ENCODE results near the gene MYL9. TPM values are rescaled to one million over a fixed set of nuclear protein-coding genes. Genes with fewer than 3 reads are reported as not detected.

Gene MYL9
- total RNA-seq, 4 donors from 2014 or later: 7.3 to 59.4 (median 20.8) TPM

DNA sequence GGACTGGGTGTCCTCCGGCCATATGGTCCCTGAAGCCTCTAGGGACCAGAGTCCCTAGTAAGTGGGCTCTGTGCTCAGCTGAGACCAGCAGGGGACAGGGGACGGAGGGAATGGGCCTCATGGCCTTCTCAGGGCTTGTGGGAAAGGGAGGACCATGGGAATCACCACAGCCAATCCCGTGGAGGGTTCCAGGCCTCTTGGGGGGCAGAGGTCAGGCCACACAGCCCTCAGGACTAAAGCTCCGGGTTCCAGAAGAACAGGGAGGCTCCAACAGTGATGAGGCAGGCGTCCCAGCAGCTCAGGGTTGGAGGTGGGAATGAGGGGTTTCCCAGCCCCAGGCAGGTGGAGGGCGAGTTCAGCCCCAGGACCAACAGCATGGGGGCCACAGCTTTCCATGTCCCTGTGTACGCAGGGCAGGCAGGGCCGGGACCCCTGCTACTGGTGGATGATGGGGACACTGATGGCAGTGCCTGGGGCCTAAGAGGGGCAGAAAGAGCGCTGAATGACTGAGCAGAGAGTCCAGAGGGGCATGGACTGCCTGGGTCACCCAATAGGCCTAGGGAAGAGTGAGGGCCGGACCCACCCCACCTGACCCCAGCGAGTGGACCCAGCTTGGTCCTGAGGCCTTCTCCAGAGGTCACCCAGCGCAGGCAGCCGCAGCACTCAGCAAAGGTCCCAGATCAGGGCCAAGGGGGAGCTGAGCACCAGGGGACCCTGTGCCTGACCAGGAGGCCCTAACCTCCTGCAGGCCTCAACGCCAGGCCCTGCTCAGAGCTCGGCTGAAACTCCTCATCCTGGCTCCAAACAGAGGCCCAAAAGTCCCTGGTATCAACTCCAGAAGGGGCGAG is 8.8 kb downstream of the MYL9 start:
- no peaks in the 10 kb centered on the region for H3K9me3 ChIP-seq
- DNase-seq (no peak), ATAC-seq (peak in 1 of 2 donors; percentile 11)
- H3K36me3 ChIP-seq: peaks cover 0 to 4% of the 10 kb centered on the region in 2 donors
- H3K27me3 ChIP-seq: no peaks in the 10 kb centered on the region
- H3K4me3 ChIP-seq: no peak overlapping the region
- no peaks in the 10 kb centered on the region for H3K4me1 ChIP-seq
- intact Hi-C loops (cut with DNase I; ENCODE audit: low total_unique reads) (loop anchor here (10.0 kb wide), 1 partner anchor 335 kb away; no protein-coding TSS in a partner anchor), in situ Hi-C loops (cut with MboI; ENCODE audit: low sequenced_read_pairs in 4 of 4) (loop anchor here in 1 of 4 donors (10.0 kb wide), 1 partner anchor 55 kb away; the partner anchor contains the start of gene RAB5IF)
- peak overlapping the region; percentile 29 to 54 (median 48) for H3K27ac ChIP-seq
- TF ChIP-seq POLR2A (IDR thresholded peaks at IDR 0.05): no peak
- TF ChIP-seq, protein P1, sequence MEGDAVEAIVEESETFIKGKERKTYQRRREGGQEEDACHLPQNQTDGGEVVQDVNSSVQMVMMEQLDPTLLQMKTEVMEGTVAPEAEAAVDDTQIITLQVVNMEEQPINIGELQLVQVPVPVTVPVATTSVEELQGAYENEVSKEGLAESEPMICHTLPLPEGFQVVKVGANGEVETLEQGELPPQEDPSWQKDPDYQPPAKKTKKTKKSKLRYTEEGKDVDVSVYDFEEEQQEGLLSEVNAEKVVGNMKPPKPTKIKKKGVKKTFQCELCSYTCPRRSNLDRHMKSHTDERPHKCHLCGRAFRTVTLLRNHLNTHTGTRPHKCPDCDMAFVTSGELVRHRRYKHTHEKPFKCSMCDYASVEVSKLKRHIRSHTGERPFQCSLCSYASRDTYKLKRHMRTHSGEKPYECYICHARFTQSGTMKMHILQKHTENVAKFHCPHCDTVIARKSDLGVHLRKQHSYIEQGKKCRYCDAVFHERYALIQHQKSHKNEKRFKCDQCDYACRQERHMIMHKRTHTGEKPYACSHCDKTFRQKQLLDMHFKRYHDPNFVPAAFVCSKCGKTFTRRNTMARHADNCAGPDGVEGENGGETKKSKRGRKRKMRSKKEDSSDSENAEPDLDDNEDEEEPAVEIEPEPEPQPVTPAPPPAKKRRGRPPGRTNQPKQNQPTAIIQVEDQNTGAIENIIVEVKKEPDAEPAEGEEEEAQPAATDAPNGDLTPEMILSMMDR (IDR thresholded peaks at IDR 0.05 in 4 of 5, conservative IDR thresholded peaks at IDR 0.05 in 1 of 5): no peak

DNA sequence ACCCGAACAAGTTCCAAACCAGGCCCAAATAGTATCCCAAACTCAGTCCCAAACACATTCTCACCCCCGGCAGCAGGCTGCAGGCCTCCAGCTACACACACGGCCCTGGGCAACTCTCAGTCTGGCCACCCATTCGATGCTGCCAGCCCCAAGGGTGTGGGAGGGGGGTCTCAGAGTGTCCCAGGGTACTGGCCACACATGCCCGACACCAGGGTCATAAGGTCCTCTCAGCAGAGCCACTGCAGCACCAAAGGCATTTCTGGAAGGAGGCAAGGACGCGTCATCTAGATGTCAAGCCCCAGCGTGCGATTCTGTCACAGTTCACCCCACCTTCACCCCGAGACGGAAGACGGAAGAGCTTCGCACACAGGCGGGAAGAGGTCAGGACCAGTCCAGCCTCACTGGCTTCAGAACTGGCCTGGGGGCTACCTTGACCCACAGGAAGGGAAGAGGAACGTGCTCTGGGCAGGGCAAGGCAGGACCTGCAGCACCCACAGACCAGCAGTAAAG is 9.5 kb downstream of the MYL9 start:
- DNase-seq (no peak), ATAC-seq (no peak)
- Histone ChIP-seq H3K27me3 (no peaks in the 10 kb centered on the region), H3K4me1 (no peaks in the 10 kb centered on the region), H3K27ac (peak overlapping the region; percentile 29 to 54 (median 48)), H3K9me3 (no peaks in the 10 kb centered on the region), H3K4me3 (no peak overlapping the region), H3K36me3 (peaks cover 0 to 4% of the 10 kb centered on the region in 2 donors)
- TF ChIP-seq, protein P1 (IDR thresholded peaks at IDR 0.05 in 4 of 5, conservative IDR thresholded peaks at IDR 0.05 in 1 of 5): no peak
- TF ChIP-seq POLR2A (IDR thresholded peaks at IDR 0.05): no peak
- intact Hi-C loops (cut with DNase I; ENCODE audit: low total_unique reads): loop anchor here (10.0 kb wide), 1 partner anchor 334 kb away; no protein-coding TSS in a partner anchor
- in situ Hi-C loops (cut with MboI; ENCODE audit: low sequenced_read_pairs in 4 of 4): loop anchor here in 1 of 4 donors (10.0 kb wide), 1 partner anchor 54 kb away; the partner anchor contains the start of gene RAB5IF

DNA sequence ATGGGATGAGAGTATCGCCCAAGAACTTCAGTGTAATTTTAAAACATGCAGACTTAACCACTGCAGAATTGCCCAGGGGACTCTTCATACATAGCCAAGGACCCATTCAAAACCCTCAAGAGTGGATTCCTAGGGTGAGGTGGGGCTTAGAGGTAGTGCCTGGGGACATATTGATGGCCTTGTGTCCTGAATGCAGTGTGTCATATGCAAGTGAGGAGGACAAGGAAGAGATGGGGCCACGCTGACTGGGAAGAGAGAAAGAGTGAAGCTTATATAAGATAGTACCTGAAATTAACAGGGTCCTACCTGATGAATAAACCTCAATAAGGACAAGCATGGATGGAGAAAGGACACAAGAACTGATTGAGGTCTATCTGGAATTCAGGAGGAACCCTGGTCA is 13.9 kb downstream of the MYL9 start:
- in situ Hi-C loops (cut with MboI; ENCODE audit: low sequenced_read_pairs in 4 of 4): loop anchor here in 1 of 4 donors (10.0 kb wide), 1 partner anchor 50 kb away; the partner anchor contains the start of gene RAB5IF
- H3K36me3 ChIP-seq: no peaks in the 10 kb centered on the region
- DNase-seq (no peak), ATAC-seq (no peak)
- H3K27ac ChIP-seq: no peak overlapping the region
- no peaks in the 10 kb centered on the region for H3K9me3 ChIP-seq
- no peak overlapping the region for H3K4me3 ChIP-seq
- intact Hi-C loops (cut with DNase I; ENCODE audit: low total_unique reads): loop anchor here (5.0 to 10.0 kb wide), 2 partner anchors 37 to 330 kb away; no protein-coding TSS in a partner anchor
- no peak for TF ChIP-seq POLR2A (IDR thresholded peaks at IDR 0.05)
- TF ChIP-seq, protein P1 (IDR thresholded peaks at IDR 0.05 in 4 of 5, conservative IDR thresholded peaks at IDR 0.05 in 1 of 5): no peak
- no peaks in the 10 kb centered on the region for H3K27me3 ChIP-seq
- H3K4me1 ChIP-seq: no peaks in the 10 kb centered on the region

DNA sequence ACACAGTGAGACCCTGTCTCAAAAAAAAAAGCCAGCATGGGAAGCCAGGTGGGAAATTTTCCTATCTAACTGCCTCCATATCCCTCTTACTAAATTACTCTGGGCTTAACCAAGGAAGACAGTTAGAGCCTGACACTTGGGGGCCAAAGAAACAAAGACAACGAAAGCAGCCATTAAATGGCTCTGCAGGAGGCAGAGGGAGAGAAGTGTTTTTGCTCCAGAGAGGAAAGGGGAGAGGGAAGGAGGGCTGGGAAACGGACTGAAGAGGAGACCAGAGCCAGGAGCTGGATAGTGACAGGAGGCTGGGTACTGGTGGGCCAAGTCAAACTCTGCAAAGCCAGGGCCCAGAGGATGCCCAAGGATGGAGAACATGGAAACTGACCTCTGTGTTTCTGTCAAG is 21.4 kb downstream of the MYL9 start:
- Histone ChIP-seq H3K36me3 (no peaks in the 10 kb centered on the region), H3K27ac (no peak overlapping the region), H3K4me3 (no peak overlapping the region), H3K27me3 (no peaks in the 10 kb centered on the region), H3K4me1 (no peaks in the 10 kb centered on the region), H3K9me3 (peaks cover 0 to 4% (median 0%) of the 10 kb centered on the region in 3 donors)
- ATAC-seq (no peak), DNase-seq (no peak)
- in situ Hi-C loops (cut with MboI; ENCODE audit: low sequenced_read_pairs in 4 of 4) (no loop called here), intact Hi-C loops (cut with DNase I; ENCODE audit: low total_unique reads) (no loop called here)
- TF ChIP-seq POLR2A (IDR thresholded peaks at IDR 0.05): no peak
- TF ChIP-seq, protein P1 (IDR thresholded peaks at IDR 0.05 in 4 of 5, conservative IDR thresholded peaks at IDR 0.05 in 1 of 5): no peak
